22Rv1 (cell line): ENCODE measurements around the gene TTC21A.

Source experiments
- CTCF ChIP-seq: fragments of 450-650 bp; IDR thresholded peaks from 2 replicates; pipeline ENCODE4 v1.5.1; 2017; ENCODE audit warnings: mild to moderate bottlenecking
- ZFX ChIP-seq: fragments of 450-650 bp; IDR thresholded peaks from 2 replicates; pipeline ENCODE4 v1.6.1; 2017; ENCODE audit warnings: antibody characterized with exemption, borderline replicate concordance

GRCh38 chr3:39108200-39108710 is 775 bp downstream of the TTC21A start:
- TF ChIP-seq CTCF: no peak
- no peak for TF ChIP-seq ZFX
